GM21786 (cell line): ENCODE results near the gene MUC3A.
"Not testable (repeated sequence)": the region's sequence is repeated elsewhere in the genome, so short reads cannot be mapped to it uniquely, and the experiment has no call there.

Experiments used
- ATAC-seq: cut with Tn5 transposase; IDR thresholded peaks from one replicate; pipeline ENCODE4 v1.9.1; 2021; ENCODE audit not compliant: unreplicated experiment

MUC3A gene

GRCh38 chr7:100971111-100972001, 22.0 kb downstream of the MUC3A start:
- ATAC-seq = no peak

GRCh38 chr7:100972002-100972347, 22.6 kb downstream of the MUC3A start:
- no peak for ATAC-seq

GRCh38 chr7:100974021-100974420, 24.7 kb downstream of the MUC3A start:
- no peak for ATAC-seq

GRCh38 chr7:100975371-100975821, 26.1 kb downstream of the MUC3A start:
- no peak for ATAC-seq

GRCh38 chr7:100978300-100978699, 29.0 kb downstream of the MUC3A start:
- no peak for ATAC-seq

- no peak for ATAC-seq
Observed at GRCh38 chr7:100983451-100984187, 34.3 kb downstream of the MUC3A start.

GRCh38 chr7:100984241-100984918, 35.0 kb downstream of the MUC3A start:
- not testable (repeated sequence) for ATAC-seq

- not testable (repeated sequence) for ATAC-seq
Observed at GRCh38 chr7:100985033-100985797, 35.9 kb downstream of the MUC3A start.

- no peak for ATAC-seq
Observed at GRCh38 chr7:100991631-100992030, 42.3 kb downstream of the MUC3A start.

- ATAC-seq = not testable (repeated sequence)
Observed at GRCh38 chr7:100992280-100992679, 42.9 kb downstream of the MUC3A start.

GRCh38 chr7:100994671-100995070, 45.3 kb downstream of the MUC3A start:
- not testable (repeated sequence) for ATAC-seq

GRCh38 chr7:100998530-100998929, 49.2 kb downstream of the MUC3A start:
- ATAC-seq = not testable (repeated sequence)

GRCh38 chr7:100999334-100999733, 50.0 kb downstream of the MUC3A start:
- not testable (repeated sequence) for ATAC-seq

GRCh38 chr7:101000025-101000424, 50.7 kb downstream of the MUC3A start:
- ATAC-seq = not testable (repeated sequence)

- ATAC-seq = not testable (repeated sequence)
Observed at GRCh38 chr7:101002333-101002732, 53.0 kb downstream of the MUC3A start.

- ATAC-seq = not testable (repeated sequence)
Observed at GRCh38 chr7:101007361-101007760, 58.0 kb downstream of the MUC3A start.

GRCh38 chr7:101009629-101010028, 60.3 kb downstream of the MUC3A start:
- no peak for ATAC-seq

- ATAC-seq = no peak
Observed at GRCh38 chr7:101012931-101013330, 63.6 kb downstream of the MUC3A start.

GRCh38 chr7:101015626-101016025, 66.3 kb downstream of the MUC3A start:
- ATAC-seq = no peak

GRCh38 chr7:101017064-101017777, 67.9 kb downstream of the MUC3A start:
- ATAC-seq = peak; percentile 73
